ENCODE data around the gene ACSM5.

DNA sequence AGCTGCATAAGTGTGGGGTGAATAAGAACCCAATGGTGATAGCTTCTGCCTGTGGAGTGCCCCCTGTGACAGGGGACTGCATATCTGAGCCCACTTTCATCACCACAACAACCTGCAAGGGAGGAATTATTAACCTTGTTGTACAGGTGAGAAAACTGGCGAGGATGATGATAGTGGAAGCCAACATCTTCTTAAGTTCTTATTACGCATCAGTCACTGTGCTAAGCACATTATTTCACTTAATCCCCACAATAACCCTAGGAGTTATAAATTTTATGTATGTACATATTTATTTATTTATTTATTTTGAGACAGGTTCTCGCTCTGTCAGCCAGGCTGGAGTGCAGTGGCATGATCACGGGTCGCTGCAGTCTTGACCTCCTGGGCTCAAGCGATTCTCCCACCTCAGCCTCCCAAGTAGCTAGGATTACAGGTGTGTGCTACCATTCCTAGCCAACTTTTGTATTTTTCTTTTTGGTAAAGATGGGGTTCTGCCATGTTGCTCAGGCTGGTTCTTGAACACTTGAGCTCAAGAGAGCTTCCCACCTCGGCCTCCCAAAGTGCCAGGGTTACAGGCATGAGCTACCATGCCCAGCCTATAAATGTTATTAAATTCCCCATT is 12.4 kb upstream of the ACSM5 start:
- TF ChIP-seq, protein P1, sequence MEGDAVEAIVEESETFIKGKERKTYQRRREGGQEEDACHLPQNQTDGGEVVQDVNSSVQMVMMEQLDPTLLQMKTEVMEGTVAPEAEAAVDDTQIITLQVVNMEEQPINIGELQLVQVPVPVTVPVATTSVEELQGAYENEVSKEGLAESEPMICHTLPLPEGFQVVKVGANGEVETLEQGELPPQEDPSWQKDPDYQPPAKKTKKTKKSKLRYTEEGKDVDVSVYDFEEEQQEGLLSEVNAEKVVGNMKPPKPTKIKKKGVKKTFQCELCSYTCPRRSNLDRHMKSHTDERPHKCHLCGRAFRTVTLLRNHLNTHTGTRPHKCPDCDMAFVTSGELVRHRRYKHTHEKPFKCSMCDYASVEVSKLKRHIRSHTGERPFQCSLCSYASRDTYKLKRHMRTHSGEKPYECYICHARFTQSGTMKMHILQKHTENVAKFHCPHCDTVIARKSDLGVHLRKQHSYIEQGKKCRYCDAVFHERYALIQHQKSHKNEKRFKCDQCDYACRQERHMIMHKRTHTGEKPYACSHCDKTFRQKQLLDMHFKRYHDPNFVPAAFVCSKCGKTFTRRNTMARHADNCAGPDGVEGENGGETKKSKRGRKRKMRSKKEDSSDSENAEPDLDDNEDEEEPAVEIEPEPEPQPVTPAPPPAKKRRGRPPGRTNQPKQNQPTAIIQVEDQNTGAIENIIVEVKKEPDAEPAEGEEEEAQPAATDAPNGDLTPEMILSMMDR (IDR thresholded peaks at IDR 0.05) = no peak
- no peak for TF ChIP-seq EZH2 (IDR thresholded peaks at IDR 0.05; ENCODE audit: borderline replicate concordance, insufficient read depth, low read depth, low read length, poor library complexity, severe bottlenecking)

Data from B cell (primary cell).